Loucy (cell line): ENCODE measurements around the gene TKT.

Source experiments
- H2AFZ ChIP-seq: fragments of 200-600 bp; sonication (generic); 2 replicates; pipeline ENCODE4 v1.6.0; 2016; ENCODE audit warnings: antibody characterized with exemption, mild to moderate bottlenecking, low read length, moderate library complexity
- H3F3A ChIP-seq: fragments of 200-600 bp; 2 replicates; pipeline ENCODE4 v1.6.0; 2016; ENCODE audit warnings: antibody characterized with exemption, low read depth, mild to moderate bottlenecking
- H3K27me3 ChIP-seq: fragments of 200-600 bp; sonication (generic); 2 replicates; pipeline ENCODE4 v1.6.1; 2014; ENCODE audit warnings: low read length, mild to moderate bottlenecking; ENCODE audit not compliant: insufficient read depth, poor library complexity, severe bottlenecking
- H3K36me3 ChIP-seq: fragments of 200-600 bp; sonication (generic); 2 replicates; pipeline ENCODE4 v1.6.1; 2016; ENCODE audit warnings: low read length; ENCODE audit not compliant: insufficient read depth
- H3K4me1 ChIP-seq: fragments of 200-600 bp; sonication (generic); 2 replicates; pipeline ENCODE4 v1.5.1; 2014; ENCODE audit warnings: low read length, mild to moderate bottlenecking; ENCODE audit not compliant: insufficient read depth, poor library complexity, severe bottlenecking
- H3K4me2 ChIP-seq: fragments of 200-600 bp; sonication (generic); 2 replicates; pipeline ENCODE4 v1.6.0; 2014; ENCODE audit warnings: antibody characterized with exemption, low read length, low read depth, mild to moderate bottlenecking; ENCODE audit not compliant: poor library complexity, severe bottlenecking
- H3K4me3 ChIP-seq: fragments of 200-600 bp; sonication (generic); 2 replicates; pipeline ENCODE4 v1.5.1; 2014; ENCODE audit warnings: low read length, mild to moderate bottlenecking, mixed read lengths; ENCODE audit not compliant: poor library complexity, severe bottlenecking
- H3K79me2 ChIP-seq: fragments of 200-600 bp; sonication (generic); 2 replicates; pipeline ENCODE4 v1.6.1; 2014; ENCODE audit warnings: low read length; ENCODE audit not compliant: insufficient read depth
- H3K9ac ChIP-seq: fragments of 200-600 bp; sonication (generic); 2 replicates; pipeline ENCODE4 v1.6.0; 2014; ENCODE audit warnings: mild to moderate bottlenecking, low read depth, low read length, moderate library complexity; ENCODE audit not compliant: poor library complexity, severe bottlenecking
- H3K9me2 ChIP-seq: fragments of 200-600 bp; sonication (generic); replicated peaks from 2 replicates; pipeline ENCODE4 v1.6.1; 2016; ENCODE audit warnings: low read depth, low read length, mixed read lengths
- H3K9me3 ChIP-seq: fragments of 200-600 bp; sonication (generic); 2 replicates; pipeline ENCODE4 v1.6.1; 2014; ENCODE audit warnings: mild to moderate bottlenecking, antibody characterized with exemption, low read length, low read depth; ENCODE audit not compliant: insufficient read depth
- H4K20me1 ChIP-seq: fragments of 200-600 bp; sonication (generic); 2 replicates; pipeline ENCODE4 v1.6.0; 2014; ENCODE audit warnings: antibody characterized with exemption, low read length, mild to moderate bottlenecking; ENCODE audit not compliant: insufficient read depth, poor library complexity, severe bottlenecking
- CTCF ChIP-seq: fragments of 200-600 bp; sonication (generic); conservative IDR thresholded peaks from 2 replicates; pipeline ENCODE4 v1.5.1; 2014; ENCODE audit warnings: mild to moderate bottlenecking, antibody characterized with exemption, low read length
- EZH2phosphoT487 ChIP-seq: fragments of 200-600 bp; IDR thresholded peaks from 2 replicates; pipeline ENCODE4 v1.6.1; 2018; ENCODE audit warnings: antibody characterized with exemption, mild to moderate bottlenecking, moderate library complexity, borderline replicate concordance

The TKT gene

DNA sequence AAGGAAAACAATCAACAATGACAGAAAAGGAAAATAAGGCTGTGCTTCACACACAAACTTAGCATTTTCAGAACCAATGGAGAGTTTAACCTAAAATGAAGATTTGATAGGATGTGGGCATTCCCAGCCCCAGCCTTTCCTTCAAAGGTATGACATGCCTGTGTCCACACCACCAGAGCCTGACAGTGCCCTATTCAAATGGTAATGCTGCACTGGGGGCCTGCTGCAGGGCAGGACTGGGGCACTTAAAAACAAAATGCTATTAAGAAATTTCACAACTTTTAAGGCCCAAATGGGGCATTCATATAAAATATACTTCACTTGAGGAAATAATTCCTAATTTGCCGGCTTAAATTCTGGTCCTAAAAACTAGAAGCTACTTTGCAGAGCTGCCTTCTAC, 30.9 kb upstream of the TKT start:
- Histone ChIP-seq H3K9me2 (no peaks in the 10 kb centered on the region), H3K9me3 (no peaks in the 10 kb centered on the region), H3K36me3 (peaks cover 32% of the 10 kb centered on the region; the same call in 1 of the 2 replicates), H4K20me1 (no peaks in the 10 kb centered on the region), H3F3A (no peaks in the 10 kb centered on the region), H3K4me2 (no peak overlapping the region), H3K9ac (no peak overlapping the region), H3K79me2 (no peaks in the 10 kb centered on the region), H3K4me1 (no peaks in the 10 kb centered on the region), H2AFZ (no peak overlapping the region), H3K4me3 (no peak overlapping the region), H3K27me3 (no peaks in the 10 kb centered on the region)
- TF ChIP-seq EZH2phosphoT487 (no peak), CTCF (no peak)

- H3K9ac ChIP-seq, result no peak overlapping the region
- no peaks in the 10 kb centered on the region for H3K27me3 ChIP-seq
- no peaks in the 10 kb centered on the region for H3F3A ChIP-seq
- no peak overlapping the region for H3K4me2 ChIP-seq
- H3K4me1 ChIP-seq, result no peaks in the 10 kb centered on the region
- H2AFZ ChIP-seq, result no peak overlapping the region
- H3K79me2 ChIP-seq, result no peaks in the 10 kb centered on the region
- H4K20me1 ChIP-seq, result no peaks in the 10 kb centered on the region
- H3K4me3 ChIP-seq, result no peak overlapping the region
- no peaks in the 10 kb centered on the region for H3K9me3 ChIP-seq
- no peak for TF ChIP-seq CTCF
- TF ChIP-seq EZH2phosphoT487, result no peak
- peaks cover 23% of the 10 kb centered on the region; the same call in 1 of the 2 replicates for H3K36me3 ChIP-seq
- H3K9me2 ChIP-seq, result no peaks in the 10 kb centered on the region
Measured at GRCh38 chr3:53282581-53282980, 26.8 kb upstream of the TKT start.

- H3K9me3 ChIP-seq, result no peaks in the 10 kb centered on the region
- no peaks in the 10 kb centered on the region for H4K20me1 ChIP-seq
- H3F3A ChIP-seq, result no peaks in the 10 kb centered on the region
- H3K4me1 ChIP-seq, result peaks cover 6% of the 10 kb centered on the region
- H3K4me3 ChIP-seq, result no peak overlapping the region
- no peak overlapping the region for H3K4me2 ChIP-seq
- H2AFZ ChIP-seq, result no peak overlapping the region
- H3K27me3 ChIP-seq, result no peaks in the 10 kb centered on the region
- peaks cover 2% of the 10 kb centered on the region; the same call in 1 of the 2 replicates for H3K36me3 ChIP-seq
- H3K79me2 ChIP-seq, result no peaks in the 10 kb centered on the region
- TF ChIP-seq EZH2phosphoT487, result no peak
- no peak for TF ChIP-seq CTCF
- H3K9me2 ChIP-seq, result no peaks in the 10 kb centered on the region
- no peak overlapping the region for H3K9ac ChIP-seq
Measured at GRCh38 chr3:53278667-53279066, 22.8 kb upstream of the TKT start.
